Activated T-helper 9 cell treated with anti-CD3 and anti-CD28 coated beads, Interleukin-2, amount 50 U/mL, for 16 hours (primary cell): ENCODE results near the gene USP50.
"Not testable (repeated sequence)": the region's sequence is repeated elsewhere in the genome, so short reads cannot be mapped to it uniquely, and the experiment has no call there.

ENCODE experiments used
- DNase-seq: peaks from one replicate; pipeline ENCODE4 v3.0.0-alpha.2; 2020; ENCODE audit warnings: low read depth

Gene USP50

GRCh38 chr15:50503144-50503543, 43.3 kb downstream of the USP50 start:
- DNase-seq: no peak

GRCh38 chr15:50501815-50502214, 44.7 kb downstream of the USP50 start:
- no peak for DNase-seq

- no peak for DNase-seq
Measured at GRCh38 chr15:50500352-50500751, 46.1 kb downstream of the USP50 start.

GRCh38 chr15:50496692-50497091, 49.8 kb downstream of the USP50 start:
- DNase-seq: no peak

- DNase-seq: not testable (repeated sequence)
Measured at GRCh38 chr15:50494547-50494946, 51.9 kb downstream of the USP50 start.

GRCh38 chr15:50493625-50494024, 52.8 kb downstream of the USP50 start:
- no peak for DNase-seq

- no peak for DNase-seq
Measured at GRCh38 chr15:50487287-50487686, 59.2 kb downstream of the USP50 start.

- no peak for DNase-seq
Measured at GRCh38 chr15:50485389-50485788, 61.1 kb downstream of the USP50 start.

- DNase-seq: no peak
Measured at GRCh38 chr15:50484781-50485180, 61.7 kb downstream of the USP50 start.

GRCh38 chr15:50476143-50476542, 70.3 kb downstream of the USP50 start:
- DNase-seq: no peak

- DNase-seq: no peak
Measured at GRCh38 chr15:50471072-50471471, 75.4 kb downstream of the USP50 start.

GRCh38 chr15:50463423-50464358, 82.8 kb downstream of the USP50 start:
- no peak for DNase-seq

- no peak for DNase-seq
Measured at GRCh38 chr15:50458348-50459112, 87.9 kb downstream of the USP50 start.

GRCh38 chr15:50452927-50453326, 93.5 kb downstream of the USP50 start:
- no peak for DNase-seq
